GM19351 (cell line): ENCODE data around the gene MRPS27.
"Not testable (repeated sequence)": the region's sequence is repeated elsewhere in the genome, so short reads cannot be mapped to it uniquely, and the experiment has no call there.

ENCODE experiments used
- ATAC-seq: cut with Tn5 transposase; IDR thresholded peaks from one replicate; pipeline ENCODE4 v1.9.1; 2021; ENCODE audit warnings: mild to moderate bottlenecking, moderate library complexity; ENCODE audit not compliant: unreplicated experiment

MRPS27 gene

DNA sequence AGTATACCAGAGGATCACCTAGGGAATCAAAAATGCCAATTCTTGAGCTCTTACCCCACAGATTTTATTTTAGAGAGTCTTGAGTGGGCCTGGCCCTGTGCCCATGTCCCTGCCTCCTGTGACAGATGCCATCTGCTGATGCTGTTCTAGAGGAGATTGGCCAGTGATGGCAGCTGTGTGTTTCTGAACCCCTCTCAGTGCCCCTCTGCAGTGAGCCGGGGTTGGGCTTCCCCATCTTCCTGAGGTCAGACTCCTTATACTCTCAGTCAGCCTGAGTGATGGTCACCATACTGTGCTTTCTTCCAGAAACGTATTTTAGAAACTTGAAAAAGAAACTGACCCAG lies 6.2 kb upstream of the MRPS27 start:
- no peak for ATAC-seq

DNA sequence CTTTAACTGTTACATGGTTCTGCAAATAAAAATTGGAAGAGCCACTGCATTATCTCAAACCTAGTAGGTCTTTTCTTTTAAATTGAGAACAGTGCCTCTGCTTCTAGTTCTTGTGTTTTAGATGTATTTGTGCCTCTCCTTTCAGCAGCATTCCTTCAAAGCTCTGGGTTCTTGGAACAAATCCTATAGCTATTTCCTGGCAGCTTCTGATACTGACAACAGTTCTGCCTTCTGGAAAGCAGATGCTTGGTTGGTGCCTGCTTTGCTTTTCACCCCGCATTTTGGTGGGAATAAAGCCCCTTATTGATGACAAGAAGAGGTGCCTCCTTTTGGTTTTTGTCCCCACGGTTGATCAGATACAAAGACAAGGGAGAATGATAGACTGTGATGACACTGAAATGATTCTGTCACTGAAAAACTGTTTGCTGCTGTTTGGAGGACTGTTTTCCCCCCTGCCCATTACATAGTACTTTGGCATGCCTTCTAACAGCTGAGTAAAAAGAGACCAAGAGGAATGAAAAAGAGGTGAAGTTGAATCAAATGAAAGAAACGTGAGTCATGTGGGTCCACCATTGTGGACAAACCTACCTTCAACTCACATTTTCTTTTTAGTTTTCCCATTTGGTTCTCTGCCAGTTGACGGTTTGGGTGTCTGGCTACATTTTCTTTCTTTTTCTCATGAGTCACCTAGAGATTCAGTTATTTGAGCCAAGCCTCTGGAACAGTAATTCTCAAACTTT lies 5.7 kb upstream of the MRPS27 start:
- no peak for ATAC-seq

DNA sequence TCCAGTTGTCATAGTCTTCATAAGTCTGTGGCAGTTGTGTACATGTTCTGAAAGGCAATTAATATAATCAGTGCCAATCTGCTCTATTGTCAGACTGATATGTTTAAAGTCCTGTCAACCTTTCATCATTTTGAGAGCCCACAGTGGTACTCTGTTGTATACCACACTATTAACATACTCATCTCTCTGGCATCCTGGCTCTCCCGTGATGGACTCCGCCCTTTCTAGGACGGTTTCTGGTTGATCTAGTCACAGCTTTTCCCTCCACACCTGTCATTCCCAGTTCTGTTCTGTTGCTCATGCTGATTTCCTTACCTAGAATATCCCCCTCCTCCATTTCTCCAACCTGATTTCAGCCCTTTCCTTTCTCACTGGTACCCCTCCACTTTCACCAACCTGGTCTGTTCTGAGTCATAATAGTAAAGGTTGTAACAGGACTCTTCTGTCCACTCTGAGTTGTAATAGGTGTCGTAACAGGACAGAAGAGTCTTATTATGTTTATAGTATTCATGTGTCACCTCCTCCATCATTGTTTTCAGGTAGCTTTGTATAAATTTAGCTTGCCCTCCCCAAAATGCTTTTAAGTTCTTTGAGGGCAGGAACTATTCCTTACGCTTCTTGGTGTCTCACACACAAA lies 4.3 kb upstream of the MRPS27 start:
- ATAC-seq = no peak

DNA sequence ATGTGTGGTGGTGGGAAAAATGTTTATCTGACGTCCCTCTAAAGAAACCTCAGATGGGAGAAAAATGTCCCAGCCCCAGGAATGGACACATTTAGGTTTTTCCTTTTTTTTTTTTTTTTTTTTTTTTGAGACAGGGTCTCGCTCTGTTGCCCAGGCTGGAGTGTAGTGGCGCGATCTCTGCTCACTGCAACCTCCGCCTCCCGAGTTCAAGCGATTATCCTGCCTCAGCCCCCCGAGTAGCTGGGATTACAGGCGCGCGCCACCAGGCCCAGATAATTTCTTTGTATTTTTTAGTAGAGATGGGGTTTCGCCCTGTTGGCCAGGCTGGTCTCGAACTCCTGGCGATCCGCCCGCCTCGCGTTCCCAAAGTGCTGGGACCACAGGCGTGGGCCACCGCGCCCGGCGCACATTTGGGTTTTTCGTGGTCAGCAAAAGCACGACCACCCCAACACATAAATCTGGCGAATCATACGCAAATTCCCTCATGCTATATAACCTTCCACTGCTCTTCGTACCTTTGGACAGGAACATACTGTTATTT lies 535 bp downstream of the MRPS27 start:
- ATAC-seq = not testable (repeated sequence)

DNA sequence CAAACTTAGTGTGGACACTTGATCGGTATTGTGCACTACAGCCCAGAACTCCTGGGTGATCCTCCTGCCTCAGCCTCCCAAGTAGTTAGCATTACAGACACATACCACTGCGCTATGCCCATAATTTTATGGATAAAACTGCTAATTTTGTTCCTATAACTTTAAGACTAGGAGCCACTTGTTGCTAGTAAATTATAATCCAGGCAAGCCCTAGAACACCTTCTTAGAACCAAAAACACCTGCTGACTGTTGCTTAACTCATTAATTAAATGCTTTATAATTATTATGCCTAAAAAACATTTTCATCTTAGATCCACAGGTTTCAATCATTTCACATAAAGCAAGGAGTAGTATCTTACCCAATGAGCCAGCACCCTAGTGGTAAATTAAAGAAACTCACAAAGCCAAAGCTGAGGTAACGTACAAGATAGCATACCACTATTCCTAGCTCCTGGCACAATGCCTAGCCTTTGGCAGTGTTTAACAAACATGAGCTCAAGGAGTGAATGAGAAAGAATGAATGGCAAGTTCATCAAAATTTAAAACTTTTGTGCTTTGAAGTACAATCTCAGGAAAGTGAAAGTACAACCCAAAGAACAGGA lies 5.4 kb downstream of the MRPS27 start:
- no peak for ATAC-seq

DNA sequence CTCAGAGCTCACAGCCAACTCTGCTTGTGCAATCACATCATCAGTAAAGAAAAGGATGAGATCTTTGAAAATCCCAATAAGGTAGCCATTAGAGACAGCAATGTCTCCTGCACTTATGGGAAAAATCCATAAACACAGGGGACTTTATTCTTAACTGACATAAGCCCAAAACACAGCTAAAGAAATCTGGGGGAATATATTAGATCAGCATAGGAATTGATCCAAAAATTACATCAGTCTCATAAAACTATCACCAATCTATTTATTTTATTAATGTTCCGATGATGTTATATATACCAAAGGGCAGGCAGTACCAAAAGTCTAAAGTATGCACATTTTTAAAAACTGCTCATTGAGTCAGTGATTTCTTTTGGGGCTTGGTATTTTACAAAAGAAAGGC lies 6.9 kb downstream of the MRPS27 start:
- no peak for ATAC-seq

DNA sequence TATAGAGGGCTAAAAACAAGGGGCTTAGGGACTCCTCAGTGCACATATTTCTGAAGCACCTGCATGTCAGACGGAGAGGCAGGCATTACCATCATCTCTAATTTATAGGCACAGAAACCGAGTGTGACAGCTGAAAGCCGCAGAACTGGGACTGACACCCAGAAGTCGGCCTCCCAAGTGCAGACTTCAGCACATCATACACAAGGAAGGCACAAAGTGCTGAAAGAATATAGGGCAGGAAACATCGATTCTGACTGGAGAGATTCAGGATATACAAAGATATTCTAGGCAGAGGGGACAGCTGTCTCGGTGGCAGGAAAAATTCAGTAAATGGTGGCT lies 11.2 kb downstream of the MRPS27 start:
- no peak for ATAC-seq

DNA sequence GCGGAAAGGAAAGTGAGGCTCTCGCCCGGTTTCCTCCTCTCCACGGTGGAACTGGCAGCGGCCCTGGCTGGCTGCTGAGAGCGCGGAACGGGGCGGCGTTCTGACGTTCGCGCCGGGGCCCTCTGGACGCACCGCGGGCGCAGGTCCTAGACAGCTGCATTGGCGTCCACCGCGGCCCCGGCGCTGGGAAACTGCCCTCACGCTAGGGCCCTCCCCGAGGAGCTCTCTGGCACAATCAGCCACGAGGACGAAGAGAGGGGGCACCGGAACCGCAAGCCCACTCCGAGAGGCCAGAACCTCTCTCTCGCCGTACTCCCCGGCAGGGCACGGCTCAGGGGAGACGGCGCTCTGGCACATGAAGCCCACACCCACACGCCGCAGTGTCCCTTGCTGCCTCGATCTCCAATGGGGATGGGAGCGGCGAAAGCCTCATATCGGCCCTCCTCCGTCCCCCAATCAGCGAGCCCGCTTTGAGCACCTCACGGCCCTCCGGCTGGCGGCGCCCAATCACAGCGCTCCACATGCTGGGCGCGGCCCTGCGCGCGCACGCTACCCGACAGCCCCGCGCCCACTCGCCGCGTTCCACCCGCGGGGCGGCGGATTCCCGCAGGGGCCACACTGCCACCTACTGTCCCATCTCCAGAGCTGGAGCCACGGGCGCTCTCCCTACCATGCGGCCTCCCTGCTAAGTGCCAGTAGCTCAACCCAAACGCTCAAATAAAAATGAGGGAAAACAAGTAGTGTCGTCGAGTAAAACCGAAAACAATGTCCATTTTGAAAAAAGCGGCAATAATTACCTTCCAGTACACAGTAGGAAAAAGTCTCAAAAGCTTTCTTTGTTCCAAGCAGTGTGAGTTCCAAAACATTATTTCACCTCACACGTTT lies 11.8 kb downstream of the MRPS27 start:
- ATAC-seq = peak; percentile 89

DNA sequence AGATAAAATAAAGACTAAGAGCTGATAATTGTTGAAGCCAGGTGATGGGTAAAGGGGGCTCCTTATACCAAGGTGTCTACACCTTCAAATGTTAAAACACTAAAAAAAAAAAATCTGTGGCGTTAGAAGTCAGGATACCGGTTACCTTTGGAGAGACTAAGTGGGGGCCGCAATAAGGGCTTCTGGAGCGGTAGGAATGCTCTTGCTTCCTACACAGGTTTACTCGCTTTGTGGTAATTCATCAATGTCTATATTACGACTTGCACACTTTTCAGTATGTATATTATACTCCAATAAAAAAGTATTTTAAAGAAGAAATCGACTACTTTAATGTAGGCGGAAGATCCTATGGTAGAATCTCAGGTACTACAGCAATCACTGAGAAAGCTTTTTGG lies 12.5 kb downstream of the MRPS27 start:
- no peak for ATAC-seq

DNA sequence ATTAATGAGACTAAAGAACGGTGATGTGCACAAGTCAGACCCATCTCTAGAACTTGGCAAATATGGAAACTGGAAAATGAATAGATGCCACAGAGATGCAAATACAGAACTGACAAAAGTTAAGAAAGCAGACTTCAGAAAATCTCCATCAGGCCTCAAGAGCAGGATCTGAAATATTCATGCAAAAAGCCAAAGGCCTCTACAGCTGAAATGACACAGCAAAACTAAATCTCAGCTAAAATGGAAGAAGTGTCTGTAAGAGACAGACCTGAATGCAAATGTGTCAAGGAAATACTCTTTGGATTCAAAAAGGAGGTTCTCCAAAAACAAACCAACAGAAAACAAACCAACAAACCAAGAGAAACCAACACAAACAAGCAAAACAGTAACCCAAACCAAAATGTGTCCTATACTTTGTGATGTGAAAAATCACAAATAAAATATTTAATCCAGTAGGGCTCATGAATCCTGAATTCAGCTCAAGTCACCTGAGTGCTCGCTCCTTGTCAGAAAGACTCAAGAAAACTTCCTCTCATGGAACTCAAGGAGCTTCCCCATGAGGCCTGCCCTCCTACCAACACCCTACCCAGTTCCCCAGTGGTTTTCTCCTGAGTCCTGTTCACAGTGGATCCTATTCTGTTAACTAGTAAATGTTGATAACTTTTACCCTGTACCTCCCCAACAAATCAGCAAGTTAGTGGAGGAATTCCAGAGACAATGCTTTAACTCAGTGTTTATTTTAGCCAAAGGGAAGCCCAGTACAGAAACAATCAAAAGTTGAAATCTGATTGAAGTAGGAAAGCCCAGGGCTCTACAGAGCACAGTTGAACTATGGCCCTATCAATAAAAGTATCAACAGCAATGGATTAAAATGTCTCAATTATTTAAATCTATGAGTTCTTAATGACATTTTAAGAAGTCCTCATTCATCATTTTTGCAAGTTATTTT lies 14.6 kb downstream of the MRPS27 start:
- ATAC-seq = no peak

DNA sequence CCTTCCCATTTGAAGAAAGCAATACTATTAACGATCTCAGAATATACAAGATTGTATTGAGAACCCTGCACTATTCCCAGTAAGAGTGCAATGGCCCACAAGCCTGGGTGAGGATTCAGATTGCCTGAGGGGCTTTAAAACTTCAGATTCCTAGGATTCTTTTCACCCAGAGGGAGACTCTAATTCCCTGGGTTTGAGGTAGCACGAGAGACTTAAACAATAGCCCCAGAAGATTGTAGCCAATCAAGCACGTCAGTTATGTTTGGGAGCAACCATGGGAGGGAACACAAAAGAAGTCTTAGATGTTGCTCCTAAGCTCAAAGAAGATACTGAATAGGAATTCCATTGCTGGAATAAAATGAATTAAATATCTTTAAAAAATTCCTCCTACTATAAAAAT lies 17.9 kb downstream of the MRPS27 start:
- ATAC-seq = no peak

DNA sequence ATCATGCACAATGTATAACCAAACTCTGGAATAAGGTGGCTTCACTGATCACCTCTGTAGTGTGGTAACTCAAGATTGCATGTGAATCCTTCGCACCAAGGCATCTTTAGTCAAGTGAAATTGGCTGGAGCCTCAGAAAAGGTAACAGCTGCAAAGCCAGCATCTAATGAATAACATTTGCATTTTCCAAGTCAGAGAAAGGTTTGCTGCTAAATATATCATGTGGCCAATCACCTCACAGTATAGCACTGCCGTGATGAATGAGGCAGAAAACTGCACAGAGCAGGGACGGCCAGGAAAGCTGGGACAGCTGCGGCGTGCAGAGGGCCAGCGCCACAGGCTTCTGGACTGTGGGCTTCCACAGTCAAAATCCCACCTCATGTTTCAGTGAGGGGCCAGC lies 18.5 kb downstream of the MRPS27 start:
- peak; percentile 70 for ATAC-seq

DNA sequence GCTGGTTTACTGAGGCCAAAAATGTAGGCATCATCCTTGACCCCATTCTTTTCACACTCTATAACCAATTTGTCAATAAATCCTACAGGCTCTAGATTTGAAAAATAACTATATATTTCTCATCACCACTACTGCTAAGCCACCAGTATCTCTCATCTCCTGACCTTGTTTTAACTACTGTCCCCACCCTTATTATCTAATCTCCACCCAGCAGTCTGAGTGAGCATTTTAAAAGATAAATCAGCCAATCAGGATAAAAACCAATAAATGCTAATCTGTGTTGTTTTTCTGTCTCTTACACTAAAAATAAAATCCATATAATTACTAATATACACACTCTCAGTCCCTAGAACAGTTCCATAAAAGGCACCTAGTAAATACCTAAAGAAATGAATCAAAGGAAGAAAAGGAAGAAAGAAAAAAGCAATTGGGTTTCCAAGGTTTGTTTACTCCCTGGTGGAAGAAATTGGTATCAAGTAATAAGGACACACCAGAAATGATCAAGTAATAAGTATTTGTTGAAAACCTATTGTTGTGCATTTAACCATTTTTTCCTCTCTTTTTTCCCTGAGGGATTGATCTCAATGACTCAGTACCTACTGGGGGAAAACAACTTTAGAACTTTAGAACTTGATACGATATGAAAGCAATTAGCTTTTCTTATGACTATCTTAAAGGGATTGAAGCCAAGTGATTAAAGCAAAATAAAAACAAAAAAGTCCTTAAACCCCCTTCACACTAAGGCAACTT lies 19.3 kb downstream of the MRPS27 start:
- no peak for ATAC-seq

DNA sequence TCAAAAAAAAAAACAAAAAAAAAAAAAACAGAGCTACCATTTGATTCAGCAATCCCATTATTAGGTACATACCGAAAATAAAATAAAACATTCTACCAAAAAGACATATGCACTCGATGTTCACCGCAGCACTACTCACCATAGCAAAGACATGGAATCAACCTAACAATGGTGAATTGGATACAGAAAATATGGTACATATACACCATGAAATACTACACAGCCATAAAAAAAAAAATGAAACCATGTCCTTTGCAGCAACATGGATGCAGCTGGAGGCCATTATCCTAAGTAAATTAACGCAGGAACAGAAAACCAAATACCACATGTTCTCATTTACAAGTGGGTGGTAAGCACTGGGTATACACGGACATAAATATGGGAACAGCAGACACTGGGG lies 21.3 kb downstream of the MRPS27 start:
- no peak for ATAC-seq

DNA sequence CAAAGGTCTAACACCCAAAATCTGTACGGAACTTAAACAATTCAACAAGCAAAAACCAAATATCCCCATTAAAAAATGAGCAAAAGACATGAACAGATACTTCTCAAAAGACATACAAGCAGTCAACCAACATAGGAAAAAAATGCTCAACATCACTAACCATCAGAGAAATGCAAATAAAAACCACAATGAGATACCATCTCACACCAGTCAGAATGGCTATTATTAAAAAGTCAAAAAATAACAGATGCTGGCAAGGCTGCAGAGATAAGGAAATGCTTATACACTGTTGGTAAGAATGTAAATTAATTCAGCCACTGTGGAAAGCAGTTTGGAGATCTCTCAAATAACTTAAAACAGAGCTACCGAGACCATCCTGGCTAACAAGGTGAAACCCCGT lies 21.9 kb downstream of the MRPS27 start:
- ATAC-seq = peak; percentile 31

DNA sequence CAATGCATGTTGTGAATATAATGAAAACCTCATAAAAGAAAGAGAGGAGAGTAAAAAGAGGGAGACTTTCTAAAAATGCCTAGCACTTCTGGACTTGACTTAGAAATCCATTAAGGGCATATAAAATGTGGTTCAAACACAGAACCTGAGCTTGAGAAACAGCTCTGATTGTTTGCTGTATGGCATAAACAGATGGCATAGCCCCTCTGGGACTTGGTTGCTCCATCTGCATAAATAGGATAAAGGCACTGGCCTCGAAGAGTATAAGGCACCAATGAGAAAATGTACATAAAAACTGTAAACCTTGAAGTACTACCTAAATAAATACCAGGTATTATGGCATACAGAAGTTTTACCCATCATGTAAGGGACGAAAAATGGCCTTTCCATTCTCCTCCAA lies 23.8 kb downstream of the MRPS27 start:
- ATAC-seq = no peak

DNA sequence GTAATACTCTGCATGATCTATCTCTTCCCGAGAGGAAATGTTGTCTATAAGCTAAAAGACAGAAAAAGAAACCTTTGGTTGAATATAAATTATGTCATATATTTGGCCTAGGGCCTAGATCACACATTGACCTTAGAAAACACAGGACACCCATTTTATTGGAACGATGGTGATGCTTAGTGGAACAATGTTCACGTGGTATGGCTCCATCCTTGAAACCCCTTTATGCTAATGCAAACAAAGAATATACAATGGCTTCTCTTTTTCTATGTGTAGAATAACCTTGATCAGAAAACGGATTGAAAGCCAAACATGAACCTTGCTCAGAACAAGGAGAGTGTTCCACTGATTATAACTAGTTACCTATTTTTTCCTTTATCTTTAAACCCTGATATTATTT lies 24.5 kb downstream of the MRPS27 start:
- ATAC-seq = no peak

DNA sequence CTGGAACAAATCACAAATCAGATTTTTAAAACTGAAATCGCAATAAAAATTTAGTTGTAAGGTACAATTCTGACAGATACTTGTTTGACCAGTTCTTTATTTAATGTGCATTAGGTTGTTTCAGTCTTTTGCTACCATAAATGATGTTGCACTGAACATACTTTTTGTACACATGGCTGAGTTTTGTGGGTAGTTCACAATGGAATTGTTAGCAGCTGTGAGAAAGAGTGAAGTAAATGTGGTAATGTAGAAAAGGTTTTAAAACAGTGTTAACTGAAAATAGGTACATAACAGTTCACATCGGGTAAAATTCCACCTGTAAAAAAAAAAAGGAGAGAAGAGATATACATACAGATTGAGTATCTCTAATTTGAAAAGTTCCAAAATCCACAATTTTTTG lies 25.6 kb downstream of the MRPS27 start:
- ATAC-seq = no peak

DNA sequence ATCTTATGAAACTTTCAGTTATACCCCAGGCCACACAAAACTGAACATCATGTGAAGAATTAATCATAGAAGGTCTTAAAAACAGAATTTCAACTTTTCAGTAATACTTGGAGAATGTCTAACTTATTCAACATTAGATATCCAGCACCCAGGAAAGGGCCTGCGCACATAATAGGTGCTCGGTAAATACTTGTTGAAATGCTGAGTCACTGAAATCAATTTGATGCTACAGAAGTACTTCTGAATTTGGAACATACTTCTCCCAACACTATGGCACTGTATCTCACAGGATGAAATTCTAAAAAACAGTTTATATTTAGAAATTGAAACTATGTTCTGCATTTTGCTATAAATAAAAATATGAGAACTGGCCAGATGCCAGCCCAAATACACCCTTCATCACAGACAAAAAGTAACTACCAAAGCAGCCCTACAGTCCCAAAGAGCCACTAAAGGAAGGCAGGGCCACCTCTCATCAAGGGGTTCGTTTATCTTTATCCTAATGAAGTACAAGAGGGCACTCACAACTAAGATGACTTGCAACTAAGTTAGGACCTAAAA lies 26.5 kb downstream of the MRPS27 start:
- ATAC-seq = no peak
